GM18867 (cell line): ENCODE data around the gene SDF2.
"Not testable (repeated sequence)": the region's sequence is repeated elsewhere in the genome, so short reads cannot be mapped to it uniquely, and the experiment has no call there.

Experiments
- ATAC-seq: cut with Tn5 transposase; IDR thresholded peaks from one replicate; pipeline ENCODE4 v1.9.1; 2021; ENCODE audit warnings: mild to moderate bottlenecking, moderate library complexity; ENCODE audit not compliant: unreplicated experiment

The SDF2 gene

DNA sequence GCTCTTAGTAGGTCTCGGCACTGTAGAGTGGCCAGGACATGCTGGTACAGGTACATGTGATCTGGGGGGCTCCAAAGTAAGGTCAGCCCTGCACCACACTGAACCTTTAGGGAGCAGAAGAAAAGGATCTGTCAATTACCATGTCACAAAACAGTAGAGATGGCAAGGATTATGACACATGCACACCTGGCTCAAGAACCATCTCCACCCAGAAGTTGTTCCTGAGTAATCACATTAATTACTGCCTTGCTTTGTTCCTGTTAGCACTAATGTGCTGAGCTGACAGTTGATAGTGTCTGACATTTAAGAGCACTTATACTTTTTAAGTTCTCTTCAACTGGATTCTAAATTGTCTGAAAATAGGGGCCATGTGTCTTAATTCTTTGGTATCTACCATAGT lies 26.2 kb downstream of the SDF2 start:
- no peak for ATAC-seq

DNA sequence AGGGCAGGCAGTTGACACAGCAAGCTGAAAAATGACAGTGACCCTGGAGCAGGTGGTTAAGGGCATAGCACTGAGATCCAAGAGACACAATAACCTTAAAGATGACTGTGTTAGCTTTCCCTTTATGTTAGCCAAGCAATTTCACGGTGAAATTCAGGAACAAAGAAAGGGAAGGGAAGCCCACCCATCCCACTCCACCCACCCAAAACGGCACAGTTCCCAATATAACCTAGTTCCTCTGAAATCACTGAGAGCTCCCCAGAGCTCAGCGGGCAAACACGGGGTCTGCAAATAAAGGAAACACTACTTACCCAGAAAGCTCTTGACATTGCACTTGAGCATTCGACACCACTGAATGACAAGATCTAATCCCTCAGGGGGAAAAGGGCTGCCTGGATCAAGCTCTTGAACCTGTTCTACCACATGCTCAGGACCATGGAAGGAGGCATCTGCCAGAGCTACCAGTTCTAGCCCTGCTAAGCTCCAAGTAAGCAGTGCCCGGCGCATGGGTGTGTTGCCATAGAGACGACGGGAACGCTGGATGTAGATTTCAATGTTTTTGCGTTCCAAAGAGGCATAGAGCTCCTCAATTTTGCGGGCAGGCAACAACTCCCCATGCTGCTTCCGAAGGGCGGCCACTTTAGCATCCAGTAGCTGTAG lies 27.4 kb downstream of the SDF2 start:
- no peak for ATAC-seq

DNA sequence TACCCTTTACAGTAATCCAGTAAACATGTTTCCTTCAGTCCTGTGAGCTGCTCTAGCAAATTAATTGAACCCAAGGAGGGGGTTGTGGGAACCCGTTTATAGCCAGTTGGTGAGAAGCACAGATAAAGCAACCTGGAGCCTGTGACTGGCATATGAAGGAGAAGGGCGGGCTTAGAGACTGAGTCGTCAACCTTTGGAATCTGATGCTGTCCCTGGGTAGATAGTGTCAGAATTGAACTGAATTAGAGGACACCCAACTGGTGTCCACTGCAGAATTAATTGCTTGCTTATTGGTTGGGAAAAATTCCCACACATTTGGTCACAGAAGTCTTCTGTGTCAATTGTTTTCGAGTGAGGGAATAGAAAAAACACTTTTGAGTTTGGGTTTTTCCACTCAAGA lies 34.9 kb downstream of the SDF2 start:
- no peak for ATAC-seq

- ATAC-seq = no peak
Measured at GRCh38 chr17:28624148-28624547, 37.6 kb downstream of the SDF2 start.

DNA sequence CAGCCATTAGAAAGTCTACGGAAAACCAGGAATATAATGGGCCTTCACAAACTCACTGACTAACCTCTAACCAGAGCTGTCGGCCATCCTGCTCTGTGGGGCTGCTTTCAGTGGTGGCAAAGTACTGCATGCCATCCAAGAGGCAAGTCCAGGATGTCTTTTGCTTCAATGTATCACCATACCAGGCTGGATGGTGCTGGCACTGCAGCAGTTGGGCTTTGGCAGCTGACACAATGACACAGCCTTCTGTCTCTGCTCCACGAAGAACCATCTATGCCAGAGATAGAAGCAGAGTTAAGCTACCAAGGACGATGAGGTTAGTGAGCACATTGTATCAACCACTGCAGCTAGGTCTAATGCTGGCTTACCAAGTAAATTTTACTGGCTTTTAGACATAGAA lies 38.0 kb downstream of the SDF2 start:
- no peak for ATAC-seq

DNA sequence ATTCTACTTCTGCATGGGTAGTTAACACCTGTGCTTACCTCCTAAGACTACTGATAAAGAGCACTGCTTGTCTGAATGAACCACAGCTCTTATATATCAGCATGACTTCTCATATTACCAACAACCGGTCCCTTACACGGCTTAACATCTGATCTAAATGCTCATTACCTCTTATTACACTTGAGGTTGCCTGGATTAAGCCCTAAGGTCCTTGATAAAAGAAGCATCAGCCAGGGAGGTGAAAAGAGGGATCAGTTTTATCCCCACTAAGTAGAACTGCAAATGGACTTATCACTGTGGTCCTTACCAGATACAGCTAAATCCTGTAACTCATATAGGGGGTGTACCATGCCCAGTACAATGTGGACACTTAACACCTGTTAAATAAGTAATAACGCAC lies 39.5 kb downstream of the SDF2 start:
- no peak for ATAC-seq

GRCh38 chr17:28620010-28620409 lies 41.7 kb downstream of the SDF2 start:
- ATAC-seq = no peak

DNA sequence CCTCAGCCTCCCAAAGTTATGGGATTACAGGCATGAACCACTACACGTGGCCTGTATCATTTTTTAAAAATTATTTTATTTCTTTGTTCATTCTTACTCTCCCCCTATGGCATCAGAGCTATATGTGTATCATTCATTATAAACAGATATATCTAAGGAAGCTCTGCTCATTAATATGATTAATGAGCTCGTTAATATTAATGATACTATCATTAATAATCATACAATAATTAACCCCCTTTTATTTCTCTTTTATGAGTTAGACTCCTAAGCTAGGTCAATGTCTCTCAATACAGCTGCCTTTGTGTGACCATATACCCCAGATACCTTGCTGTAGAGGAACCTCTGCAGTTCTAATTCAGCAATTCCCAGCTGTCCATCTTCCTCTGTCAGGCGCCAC lies 43.2 kb downstream of the SDF2 start:
- ATAC-seq = no peak

GRCh38 chr17:28616281-28616680 lies 45.4 kb downstream of the SDF2 start:
- ATAC-seq = no peak

- ATAC-seq = no peak
Measured at GRCh38 chr17:28615260-28615940, 46.3 kb downstream of the SDF2 start.

DNA sequence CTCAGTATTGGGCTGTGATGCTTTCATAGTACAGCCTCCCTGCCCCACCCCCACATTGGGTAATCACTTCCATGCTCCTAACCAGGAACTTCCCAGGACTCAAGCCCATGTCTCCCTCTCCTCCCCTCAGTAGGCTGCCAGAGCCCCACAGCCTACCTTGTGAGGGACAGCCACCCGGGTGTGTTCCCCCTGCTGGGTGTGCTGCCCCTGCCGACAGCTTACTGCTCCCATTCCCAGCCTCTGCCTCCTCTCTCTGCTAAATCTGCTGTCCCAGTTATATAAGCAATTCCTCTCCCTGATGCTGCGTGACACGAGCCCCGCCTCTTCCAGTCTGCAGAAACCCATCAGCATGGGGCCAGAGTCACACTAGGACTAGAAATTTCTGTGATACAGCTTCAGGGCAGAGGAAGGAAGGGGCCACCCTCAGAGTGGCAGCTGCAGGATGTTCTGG lies 47.8 kb downstream of the SDF2 start, which contains the start of gene RSKR:
TSS of gene RSKR (minus strand) at position 255 of the 451 bp plus-strand sequence. CDS start at position 231, 24 bp downstream.
- ATAC-seq = no peak

- ATAC-seq = no peak
Measured at GRCh38 chr17:28612936-28613872, 48.5 kb downstream of the SDF2 start.

GRCh38 chr17:28612531-28612930 lies 49.2 kb downstream of the SDF2 start:
- no peak for ATAC-seq

GRCh38 chr17:28610376-28610775 lies 51.3 kb downstream of the SDF2 start:
- ATAC-seq = no peak

- not testable (repeated sequence) for ATAC-seq
Measured at GRCh38 chr17:28604031-28604430, 57.7 kb downstream of the SDF2 start.

DNA sequence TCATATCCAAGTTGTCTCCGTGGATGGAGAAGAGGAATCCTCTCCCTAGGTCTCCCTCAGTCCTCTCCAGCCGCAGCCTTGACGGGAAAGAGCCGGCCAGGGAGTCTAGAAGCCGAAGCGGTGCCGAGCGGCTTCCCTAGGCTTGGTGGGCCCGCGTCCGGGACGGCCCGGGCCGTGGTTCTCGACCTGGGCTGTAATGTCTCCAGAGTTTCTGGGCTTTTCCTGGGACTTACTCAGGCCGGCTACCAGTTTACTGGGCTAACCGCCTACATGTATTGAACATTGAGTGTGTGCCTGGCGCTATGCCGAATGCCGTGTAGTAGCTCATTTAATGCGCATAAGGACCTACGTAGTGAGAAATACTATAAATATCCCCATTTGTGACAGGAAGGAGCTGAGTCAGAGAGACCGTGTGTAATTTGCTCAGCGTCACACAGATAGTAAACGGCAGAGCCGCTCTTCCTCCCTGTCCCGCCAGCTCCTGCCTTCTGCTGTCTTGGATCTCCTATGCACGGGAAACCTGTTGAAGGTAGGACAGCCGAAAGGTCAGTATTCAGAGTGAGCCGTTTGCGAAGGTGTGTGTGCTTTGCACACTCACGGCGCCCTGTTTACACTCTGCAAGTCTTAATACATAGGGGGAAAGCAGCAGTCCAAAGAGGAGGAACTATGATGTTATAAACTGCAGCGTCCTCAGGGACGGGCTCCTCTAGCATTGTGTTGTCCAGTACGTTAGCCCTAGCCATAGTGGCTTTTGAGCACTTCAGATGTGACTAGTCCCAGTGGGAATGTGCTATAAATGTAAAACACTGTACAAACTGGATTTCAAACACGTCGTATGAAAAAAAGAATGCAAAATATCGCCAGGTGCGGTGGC lies 62.2 kb downstream of the SDF2 start:
- peak; percentile 46 for ATAC-seq

DNA sequence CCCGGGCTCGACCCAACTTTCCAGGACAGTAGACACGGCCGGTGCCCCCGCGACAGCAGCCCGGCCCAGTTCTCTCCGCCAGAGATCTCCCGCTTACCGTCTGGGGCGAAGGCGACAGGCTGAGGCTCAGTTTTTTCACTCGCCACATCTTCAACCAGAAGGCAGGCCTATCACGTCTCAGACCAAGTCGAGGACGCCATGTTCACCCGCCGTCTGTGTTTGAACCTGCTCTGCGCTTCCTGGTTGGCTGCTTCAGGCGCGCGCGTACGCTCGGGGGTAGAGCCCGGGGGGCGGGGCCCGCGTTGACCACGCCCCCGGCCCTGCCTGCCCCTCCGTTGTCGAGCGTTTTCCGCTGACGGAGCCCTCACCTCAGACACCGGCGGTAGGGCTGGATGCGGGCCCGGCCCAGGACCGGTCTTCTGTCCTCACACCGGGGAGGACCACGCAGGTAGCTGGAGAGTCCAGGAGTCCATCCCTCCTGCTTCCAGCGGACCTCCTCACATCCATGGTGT lies 62.9 kb downstream of the SDF2 start, which contains the start of gene SPAG5:
TSS of gene SPAG5 (minus strand) at position 227 of the 512 bp plus-strand sequence. CDS start at position 148, 79 bp downstream.
- peak; percentile 73 for ATAC-seq

- ATAC-seq = no peak
Measured at GRCh38 chr17:28598389-28598788, 63.3 kb downstream of the SDF2 start.
